ENCODE results near the gene KLHL35.
"Not testable (repeated sequence)": the region's sequence is repeated elsewhere in the genome, so short reads cannot be mapped to it uniquely, and the experiment has no call there.

KLHL35 gene

GRCh38 chr11:75387736-75388294 lies 45.2 kb downstream of the KLHL35 start:
- DNase-seq: no peak

DNA sequence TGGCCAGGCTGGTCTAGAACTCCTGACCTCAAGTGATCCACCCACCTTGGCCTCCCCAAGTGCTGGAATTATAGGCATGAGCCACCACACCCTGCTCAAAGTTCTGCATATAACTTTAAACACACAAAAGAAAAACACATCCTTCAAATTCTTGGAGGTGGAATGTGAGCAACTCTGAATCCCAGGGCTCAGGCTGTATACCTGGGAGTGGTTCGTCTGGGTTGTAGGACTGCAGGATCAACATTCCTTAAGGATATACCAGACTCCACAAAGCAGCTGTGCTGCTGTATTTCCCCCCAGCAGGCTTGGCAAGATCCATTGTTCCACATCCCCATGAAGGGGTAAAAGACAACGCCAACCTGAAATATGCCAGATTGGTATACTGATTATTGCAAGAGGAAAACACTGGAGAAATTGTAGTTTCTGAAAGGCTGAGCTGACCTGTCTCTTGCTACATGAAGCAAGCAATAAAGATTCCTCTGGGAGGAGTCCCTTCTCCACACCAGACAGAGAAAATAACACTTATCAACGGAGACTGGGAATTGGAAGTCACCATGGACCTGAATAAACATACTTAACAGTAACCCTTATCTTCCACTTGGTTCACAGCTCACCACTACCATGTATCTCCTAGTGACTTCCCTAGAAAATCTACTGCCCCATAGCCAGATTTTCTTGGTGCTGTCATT lies 45.9 kb downstream of the KLHL35 start:
- DNase-seq: no peak

- DNase-seq: peak; percentile 68
Measured at GRCh38 chr11:75384438-75385080, 48.4 kb downstream of the KLHL35 start.

DNA sequence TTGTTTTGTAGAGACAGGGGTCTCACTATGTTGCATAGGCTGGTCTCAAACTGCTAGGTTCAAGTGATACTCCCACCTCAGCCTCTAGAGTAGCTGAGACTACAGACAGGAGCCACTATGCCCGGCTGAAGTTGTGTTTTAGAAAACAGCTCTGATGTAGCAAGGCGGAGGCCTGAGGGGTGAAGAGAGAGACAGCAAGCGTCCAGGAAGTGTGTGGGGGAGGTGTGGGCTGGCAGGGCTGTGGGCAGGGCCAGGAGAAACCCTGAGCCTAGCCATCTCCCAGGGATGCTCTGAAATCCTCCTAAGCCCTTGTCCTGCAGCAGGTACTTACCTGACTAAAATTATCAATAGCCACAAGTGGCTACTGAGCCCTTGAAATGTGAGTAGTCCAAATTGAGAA lies 49.8 kb downstream of the KLHL35 start:
- peak; percentile 7 for DNase-seq

GRCh38 chr11:75380716-75381420 lies 52.1 kb downstream of the KLHL35 start:
- DNase-seq: no peak

DNA sequence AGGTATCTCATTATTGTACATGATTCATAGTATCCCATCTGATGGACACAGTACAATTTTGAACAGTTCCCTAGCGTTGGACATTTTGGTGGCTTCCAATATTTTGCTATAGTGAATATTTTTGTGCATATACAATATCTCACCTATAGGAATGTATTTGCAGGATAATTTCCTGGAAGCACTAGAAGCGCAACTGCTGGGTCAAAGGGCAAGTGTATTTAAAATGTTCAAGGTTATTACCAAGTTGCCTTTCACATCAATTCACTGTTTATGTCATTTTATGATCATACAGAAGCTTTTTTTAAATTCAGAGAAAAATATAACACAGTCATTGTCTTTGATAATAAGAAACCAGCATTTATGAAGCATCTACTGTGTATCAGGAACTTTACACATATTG lies 52.8 kb downstream of the KLHL35 start:
- no peak for DNase-seq

- not testable (repeated sequence) for DNase-seq
Measured at GRCh38 chr11:75378776-75379175, 54.2 kb downstream of the KLHL35 start.

DNA sequence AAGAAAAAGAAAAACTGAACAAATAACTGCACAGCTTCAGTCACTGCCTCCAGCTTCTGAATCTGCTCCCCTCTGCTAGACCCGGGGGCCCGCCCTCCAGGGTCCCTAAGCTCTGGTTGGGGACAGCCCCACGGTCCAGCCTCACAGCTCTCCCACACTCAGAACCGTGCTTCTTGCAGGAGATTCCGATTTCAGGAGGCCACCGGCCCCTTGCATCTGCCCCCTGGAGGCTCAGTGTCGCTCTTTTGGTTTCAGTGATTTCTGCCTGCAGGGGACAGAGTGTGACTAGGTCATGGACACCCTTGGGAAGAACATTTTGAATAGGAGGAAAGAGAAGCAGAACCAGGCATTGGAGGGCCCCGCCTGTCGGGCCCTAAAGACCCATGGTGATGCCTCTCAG lies 56.8 kb downstream of the KLHL35 start:
- no peak for DNase-seq

DNA sequence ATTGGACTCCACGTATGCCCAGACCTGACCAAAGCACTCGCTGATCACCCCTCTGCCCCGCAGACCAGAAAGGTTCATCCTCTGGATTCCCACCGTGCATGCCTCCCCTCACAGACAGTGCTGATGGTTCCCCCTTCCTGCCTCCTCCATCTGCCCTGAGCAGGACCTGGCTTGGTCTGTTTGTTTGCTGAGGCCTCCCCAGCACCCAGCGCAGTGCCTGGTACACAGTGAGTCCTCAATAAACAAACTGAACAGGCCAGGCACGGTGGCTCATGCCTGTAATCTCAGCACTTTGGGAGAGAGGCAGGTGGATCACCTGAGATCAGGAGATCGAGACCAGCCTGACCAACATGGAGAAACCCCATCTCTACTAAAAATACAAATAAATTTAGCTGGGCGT lies 57.4 kb downstream of the KLHL35 start:
- no peak for DNase-seq

- no peak for DNase-seq
Measured at GRCh38 chr11:75374646-75375045, 58.4 kb downstream of the KLHL35 start.

DNA sequence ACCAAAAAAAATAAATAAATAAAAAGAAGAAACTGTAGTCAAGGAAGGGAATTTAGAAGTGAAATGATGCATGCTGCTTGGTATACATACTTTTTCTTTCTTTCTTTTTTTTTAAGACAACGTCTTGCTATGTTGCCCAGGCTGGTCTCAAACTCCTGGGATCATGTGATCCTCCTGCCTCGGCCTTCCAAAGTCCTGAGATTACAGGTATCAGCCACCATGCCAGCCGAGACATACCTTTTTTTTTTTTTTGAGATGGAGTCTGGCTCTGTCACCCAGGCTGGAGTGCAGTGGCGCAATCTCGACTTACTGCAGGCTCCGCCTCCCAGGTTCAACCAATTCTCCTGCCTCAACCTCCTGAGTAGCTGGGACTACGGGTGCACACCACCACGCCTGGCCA lies 59.8 kb downstream of the KLHL35 start:
- DNase-seq: no peak
